B cell (primary cell): Measurements from ENCODE around the gene CDKN2B.

Source experiments
- CTCF ChIP-seq: fragments of 200-600 bp; IDR thresholded peaks from one replicate; pipeline ENCODE4 v1.8.0; 2022; ENCODE audit warnings: antibody characterized with exemption, mild to moderate bottlenecking
- EZH2 ChIP-seq: IDR thresholded peaks from 2 replicates; pipeline ENCODE4 v1.6.1; 2012; ENCODE audit warnings: borderline replicate concordance, low read depth, mild to moderate bottlenecking, moderate library complexity, low read length; ENCODE audit not compliant: insufficient read depth, poor library complexity, severe bottlenecking

- TF ChIP-seq CTCF (no peak), EZH2 (no peak)
Measured at GRCh38 chr9:21991072-21991959, 17.8 kb downstream of the CDKN2B start.
